CD4-positive, alpha-beta memory T cell (primary cell): ENCODE measurements around the gene SRCAP. TPM values are rescaled to one million over a fixed set of nuclear protein-coding genes. Genes with fewer than 3 reads are reported as not detected.

Experiments used
- CTCF ChIA-PET: fragments of 350-600 bp; sonication (Branson Sonifier 250); formaldehyde crosslinking; loops from one replicate; lab custom pipeline; 2021; ENCODE audit warnings: inconsistent platforms; ENCODE audit not compliant: partially characterized antibody; lab: Charles Lee
- POLR2A ChIA-PET: fragments of 350-600 bp; sonication (Branson Sonifier 250); formaldehyde crosslinking; loops from one replicate; lab custom pipeline; 2021; ENCODE audit not compliant: partially characterized antibody; lab: Charles Lee
- DNase-seq, 5 donors: peaks; one replicate each; pipeline versions ENCODE4 v3.0.0 to v3.0.0-alpha.2; 2020 to 2022; ENCODE audit warnings: mixed read lengths in 1 of 5
- H3K27ac ChIP-seq: one replicate; pipeline ENCODE4 v1.7.0; 2013; ENCODE audit warnings: low read depth, low read length
- H3K27me3 ChIP-seq: 2 replicates; pipeline ENCODE4 v1.7.0; 2013; ENCODE audit warnings: mild to moderate bottlenecking, low read length, moderate library complexity; ENCODE audit not compliant: insufficient read depth
- H3K36me3 ChIP-seq: 2 replicates; pipeline ENCODE4 v1.7.0; 2013; ENCODE audit warnings: mild to moderate bottlenecking, low read length, moderate library complexity; ENCODE audit not compliant: insufficient read depth
- H3K4me1 ChIP-seq: 2 replicates; pipeline ENCODE4 v1.7.0; 2013; ENCODE audit warnings: mild to moderate bottlenecking, low read length, moderate library complexity; ENCODE audit not compliant: insufficient read depth
- H3K4me3 ChIP-seq, 2 donors: one replicate each; pipeline ENCODE4 v1.7.0; 2013; ENCODE audit warnings: low read length in 2 of 2, mild to moderate bottlenecking in 1 of 2
- H3K9me3 ChIP-seq, 2 donors: one replicate each; pipeline ENCODE4 v1.7.0; 2013; ENCODE audit warnings: low read length in 2 of 2, control low read depth in 1 of 2; ENCODE audit not compliant: control insufficient read depth in 1 of 2
- H3K27ac Mint-ChIP-seq, 7 donors: one replicate each; pipeline ENCODE4 v1.8.0; 2020 to 2021; ENCODE audit warnings: mixed read lengths in 7 of 7, mild to moderate bottlenecking in 6 of 7, inconsistent platforms in 3 of 7, moderate library complexity in 3 of 7
- H3K27me3 Mint-ChIP-seq, 2 donors: one replicate each; pipeline ENCODE4 v1.8.0; 2020 to 2021; ENCODE audit warnings: mixed read lengths in 2 of 2
- H3K36me3 Mint-ChIP-seq, 2 donors: one replicate each; pipeline ENCODE4 v1.8.0; 2020 to 2021; ENCODE audit warnings: mixed read lengths in 2 of 2, inconsistent platforms in 1 of 2, mild to moderate bottlenecking in 1 of 2
- H3K4me1 Mint-ChIP-seq, 4 donors: one replicate each; pipeline ENCODE4 v1.8.0; 2020 to 2021; ENCODE audit warnings: mixed read lengths in 4 of 4, mild to moderate bottlenecking in 1 of 4
- H3K4me3 Mint-ChIP-seq, 8 donors: one replicate each; pipeline ENCODE4 v1.8.0; 2020 to 2021; ENCODE audit warnings: mixed read lengths in 8 of 8, mild to moderate bottlenecking in 7 of 8, moderate library complexity in 6 of 8, inconsistent platforms in 3 of 8
- H3K9me3 Mint-ChIP-seq, 8 donors: one replicate each; pipeline ENCODE4 v1.8.0; 2020 to 2021; ENCODE audit warnings: mixed read lengths in 8 of 8, mild to moderate bottlenecking in 5 of 8, inconsistent platforms in 3 of 8, moderate library complexity in 1 of 8
- intact Hi-C: fragments of 100-400 bp; cut with micrococcal nuclease; formaldehyde crosslinking; loops from one replicate; pipeline ENCODE4 v1.15.1; 2023
- polyA plus RNA-seq, 2 donors: library from polyadenylated mRNA; unstranded; fragments of 300-500 nt; fragmentation: Illumina TruSeq; gene quantifications; one replicate each; pipeline ENCODE4 v1.2.3, GENCODE V29; 2021
- total RNA-seq, 2 experiments: library from RNA; stranded (reverse); gene quantifications; one replicate each; pipeline ENCODE4 v1.2.3, GENCODE V29; 2021

The SRCAP gene
- total and polyA plus RNA-seq, 4 experiments from 2014 or later, result 1.2 to 115 (median 68.3) TPM

GRCh38 chr16:30652718-30653117, 46.3 kb upstream of the SRCAP start:
- peaks cover 16 to 44% of the 10 kb centered on the region in 2 donors for H3K36me3 Mint-ChIP-seq
- no peaks in the 10 kb centered on the region for H3K27me3 Mint-ChIP-seq
- Histone ChIP-seq H3K9me3 (no peaks in the 10 kb centered on the region), H3K4me3 (no peak overlapping the region), H3K4me1 (peaks cover 34% of the 10 kb centered on the region), H3K27ac (peak overlapping the region; percentile 96), H3K27me3 (no peaks in the 10 kb centered on the region), H3K36me3 (peaks cover 35% of the 10 kb centered on the region)
- ChIA-PET POLR2A (interaction anchor here (1.2 kb wide), 1 partner anchor 42 kb away, joined by 3 read pairs; the partner anchor contains the start of gene ZNF689), CTCF (interaction anchor here (0.7 to 1.4 kb wide), 2 partner anchors 8 to 42 kb away, joined by 3 read pairs; no protein-coding TSS in a partner anchor)
- H3K9me3 Mint-ChIP-seq, result peaks cover 0 to 1% (median 0%) of the 10 kb centered on the region in 8 donors
- H3K27ac Mint-ChIP-seq, result peak overlapping the region; percentile 86 to 97 (median 90)
- peaks cover 18 to 45% (median 31%) of the 10 kb centered on the region in 4 donors for H3K4me1 Mint-ChIP-seq
- DNase-seq, result no peak
- intact Hi-C loops, result no loop called here
- peak overlapping the region; percentile 79 to 100 (median 86) for H3K4me3 Mint-ChIP-seq

- no peak overlapping the region for H3K27ac ChIP-seq
- peaks cover 28% of the 10 kb centered on the region for H3K4me1 ChIP-seq
- H3K36me3 ChIP-seq, result peaks cover 35% of the 10 kb centered on the region
- H3K27me3 ChIP-seq, result no peaks in the 10 kb centered on the region
- Mint-ChIP-seq H3K36me3 (peaks cover 16 to 54% of the 10 kb centered on the region in 2 donors), H3K27ac (no peak overlapping the region), H3K27me3 (no peaks in the 10 kb centered on the region), H3K4me3 (no peak overlapping the region), H3K4me1 (peaks cover 18 to 57% (median 31%) of the 10 kb centered on the region in 4 donors), H3K9me3 (peaks cover 0 to 7% (median 0%) of the 10 kb centered on the region in 8 donors)
- POLR2A ChIA-PET, result interaction anchor here (0.6 kb wide), 1 partner anchor 540 kb away, joined by 3 read pairs; no protein-coding TSS in a partner anchor
- H3K9me3 ChIP-seq, result no peaks in the 10 kb centered on the region
- H3K4me3 ChIP-seq, result no peak overlapping the region
- no peak for DNase-seq
- CTCF ChIA-PET, result interaction anchor here (0.6 kb wide), 1 partner anchor 27 kb away, joined by 3 read pairs; no protein-coding TSS in a partner anchor
- intact Hi-C loops, result loop anchor here (5.0 kb wide), 2 partner anchors 92 to 157 kb away; partner anchors contain the start of gene PHKG2
Observed at GRCh38 chr16:30654856-30655255, 44.1 kb upstream of the SRCAP start.

- ChIA-PET POLR2A (no interaction called here), CTCF (interaction anchor here (1.1 kb wide), 1 partner anchor 27 kb away, joined by 3 read pairs; no protein-coding TSS in a partner anchor)
- Mint-ChIP-seq H3K4me3 (peak overlapping the region in 2 of 8 donors; percentile 17 to 39), H3K27me3 (no peaks in the 10 kb centered on the region), H3K27ac (peak overlapping the region in 3 of 7 donors; percentile 37 to 76 (median 53)), H3K36me3 (peaks cover 21 to 53% of the 10 kb centered on the region in 2 donors), H3K9me3 (peaks cover 0 to 7% (median 0%) of the 10 kb centered on the region in 8 donors), H3K4me1 (peaks cover 21 to 52% (median 33%) of the 10 kb centered on the region in 4 donors)
- Histone ChIP-seq H3K27ac (no peak overlapping the region), H3K4me1 (peaks cover 31% of the 10 kb centered on the region), H3K4me3 (no peak overlapping the region), H3K36me3 (peaks cover 35% of the 10 kb centered on the region), H3K9me3 (no peaks in the 10 kb centered on the region), H3K27me3 (no peaks in the 10 kb centered on the region)
- intact Hi-C loops, result loop anchor here (5.0 kb wide), 2 partner anchors 91 to 156 kb away; partner anchors contain the start of gene PHKG2
- no peak for DNase-seq
Observed at GRCh38 chr16:30655815-30656347, 43.1 kb upstream of the SRCAP start.

- H3K36me3 ChIP-seq, result peaks cover 40% of the 10 kb centered on the region
- H3K4me1 ChIP-seq, result peaks cover 36% of the 10 kb centered on the region
- intact Hi-C loops, result loop anchor here (5.0 kb wide), 2 partner anchors 91 to 156 kb away; partner anchors contain the start of gene PHKG2
- H3K4me3 ChIP-seq, result no peak overlapping the region
- no peaks in the 10 kb centered on the region for H3K27me3 ChIP-seq
- Mint-ChIP-seq H3K27ac (peak overlapping the region; percentile 53 to 96 (median 89)), H3K4me1 (peaks cover 24 to 55% (median 37%) of the 10 kb centered on the region in 4 donors), H3K36me3 (peaks cover 25 to 53% of the 10 kb centered on the region in 2 donors), H3K9me3 (peaks cover 0 to 7% (median 0%) of the 10 kb centered on the region in 8 donors), H3K4me3 (peak overlapping the region in 5 of 8 donors; percentile 17 to 67 (median 38)), H3K27me3 (no peaks in the 10 kb centered on the region)
- DNase-seq, result no peak
- ChIA-PET CTCF (interaction anchor here (1.0 to 1.1 kb wide), 2 partner anchors 28 to 38 kb away, joined by 3 to 4 read pairs; no protein-coding TSS in a partner anchor), POLR2A (interaction anchor here (1.1 kb wide), 1 partner anchor 227 kb away, joined by 3 read pairs; the partner anchor contains the start of gene DCTPP1)
- no peaks in the 10 kb centered on the region for H3K9me3 ChIP-seq
- H3K27ac ChIP-seq, result peak overlapping the region; percentile 78
Observed at GRCh38 chr16:30656388-30656787, 42.6 kb upstream of the SRCAP start.

- Histone ChIP-seq H3K36me3 (peaks cover 47% of the 10 kb centered on the region), H3K27me3 (no peaks in the 10 kb centered on the region), H3K9me3 (no peaks in the 10 kb centered on the region), H3K4me1 (peaks cover 39% of the 10 kb centered on the region), H3K4me3 (peak overlapping the region; percentile 38 to 54), H3K27ac (peak overlapping the region; percentile 78)
- Mint-ChIP-seq H3K4me3 (peak overlapping the region; percentile 78 to 84 (median 82)), H3K9me3 (peaks cover 0 to 7% (median 0%) of the 10 kb centered on the region in 8 donors), H3K36me3 (peaks cover 32 to 55% of the 10 kb centered on the region in 2 donors), H3K27me3 (no peaks in the 10 kb centered on the region), H3K27ac (peak overlapping the region; percentile 93 to 98 (median 94)), H3K4me1 (peaks cover 26 to 56% (median 39%) of the 10 kb centered on the region in 4 donors)
- peak in 1 of 5 donors; percentile 12 for DNase-seq
- intact Hi-C loops, result loop anchor here (5.0 kb wide), 2 partner anchors 90 to 155 kb away; partner anchors contain the start of gene PHKG2
- CTCF ChIA-PET, result interaction anchor here (1.0 kb wide), 1 partner anchor 37 kb away, joined by 4 read pairs; no protein-coding TSS in a partner anchor
- POLR2A ChIA-PET, result interaction anchor here (0.7 to 2.9 kb wide), 7 partner anchors 24 to 592 kb away, joined by 3 to 25 read pairs (median 5); partner anchors contain the start of genes ALDOA, DCTPP1, SEPTIN1 and ZNF771
Observed at GRCh38 chr16:30656974-30657865, 41.8 kb upstream of the SRCAP start.
